Pericardium fibroblast (primary cell): ENCODE data around the gene UFL1. TPM values are rescaled to one million over a fixed set of nuclear protein-coding genes. Genes with fewer than 3 reads are reported as not detected.

Source experiments
- total RNA-seq: library from RNA; depleted of rRNA; stranded (reverse); fragments of >200 nt; gene quantifications from 2 replicates; pipeline ENCODE4 v1.2.3, GENCODE V29; 2015

Gene UFL1
- total RNA-seq = 15.9 and 19.4 TPM in 2 replicates

DNA sequence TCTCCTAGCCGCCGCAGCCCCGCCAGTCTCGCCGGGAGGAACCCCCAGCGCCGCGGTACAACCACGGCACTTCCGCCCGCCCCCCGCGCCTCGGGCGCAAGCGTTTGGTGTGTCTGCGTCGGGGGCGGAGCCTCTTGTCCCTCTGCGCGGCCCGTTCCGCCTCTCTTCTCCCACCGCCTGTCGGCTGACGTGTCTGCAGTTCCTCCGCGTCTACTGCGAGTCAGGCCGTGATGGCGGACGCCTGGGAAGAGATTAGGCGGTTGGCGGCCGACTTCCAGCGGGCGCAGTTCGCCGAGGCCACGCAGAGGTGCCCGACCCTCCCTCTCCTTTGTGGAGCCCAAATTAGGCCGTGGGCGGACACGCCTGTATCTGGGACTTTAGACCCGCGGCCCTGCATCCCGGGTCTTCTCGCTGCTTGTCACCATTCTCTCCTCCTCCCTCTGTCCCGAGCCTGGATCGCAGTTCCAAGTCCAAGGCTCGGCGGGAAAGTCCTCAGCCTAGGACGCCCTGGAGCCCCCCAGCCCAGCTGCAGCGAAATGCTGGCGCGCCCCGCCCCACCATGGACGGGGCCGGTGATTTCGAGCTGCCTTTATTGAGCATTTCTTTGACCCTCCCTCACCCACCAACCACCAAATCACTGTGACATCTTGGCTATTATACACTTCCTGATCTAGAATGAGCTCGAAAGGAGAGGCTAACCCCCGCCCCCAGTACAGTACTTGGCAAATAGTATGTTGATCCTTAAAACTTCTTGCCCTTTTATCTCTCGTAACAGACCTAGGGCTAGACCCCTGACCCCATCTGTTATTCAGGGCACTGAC is at the start of gene UFL1:
Gene UFL1 (plus strand): TSS at position 163 of the 821 bp plus-strand sequence. CDS start 68 bp downstream, at position 231.

GRCh38 chr6:96562886-96563285 is 41.3 kb downstream of the UFL1 start, which contains the start of gene FHL5:
Gene FHL5 (plus strand): TSS chr6:96563128. CDS start chr6:96603614, 40,486 bp downstream.

Other genes starting within 250 kb of the UFL1 start
- gene FHL5, start 41.3 kb downstream of the UFL1 start, total RNA-seq = 0.17 TPM in 1 of 2 replicates, not detected in the other